HG02884 (cell line): ENCODE measurements around the gene HELZ.
"Not testable (repeated sequence)": the region's sequence is repeated elsewhere in the genome, so short reads cannot be mapped to it uniquely, and the experiment has no call there.

Experiments
- ATAC-seq: cut with Tn5 transposase; IDR thresholded peaks from one replicate; pipeline ENCODE4 v1.9.1; 2021; ENCODE audit warnings: mild to moderate bottlenecking, moderate library complexity; ENCODE audit not compliant: unreplicated experiment

HELZ gene

DNA sequence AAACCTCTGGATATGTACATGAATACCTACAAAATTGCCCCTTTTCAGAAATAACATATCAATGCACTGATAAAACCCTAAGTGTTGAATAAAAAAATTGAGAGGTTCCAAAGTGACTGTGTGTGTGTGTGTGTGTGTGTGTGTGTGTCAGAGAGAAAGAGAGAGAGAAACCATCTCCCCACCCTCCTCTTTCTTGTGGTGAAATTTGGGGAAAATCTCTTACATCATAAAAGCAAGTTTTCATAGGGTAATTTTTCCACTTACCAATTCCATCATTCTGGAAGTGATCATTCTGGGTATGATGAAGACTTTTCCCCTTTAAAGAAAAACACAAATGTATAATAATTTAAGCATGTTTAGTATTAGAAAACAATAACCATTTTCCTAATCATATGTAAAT, 121.3 kb downstream of the HELZ start:
- ATAC-seq = no peak

DNA sequence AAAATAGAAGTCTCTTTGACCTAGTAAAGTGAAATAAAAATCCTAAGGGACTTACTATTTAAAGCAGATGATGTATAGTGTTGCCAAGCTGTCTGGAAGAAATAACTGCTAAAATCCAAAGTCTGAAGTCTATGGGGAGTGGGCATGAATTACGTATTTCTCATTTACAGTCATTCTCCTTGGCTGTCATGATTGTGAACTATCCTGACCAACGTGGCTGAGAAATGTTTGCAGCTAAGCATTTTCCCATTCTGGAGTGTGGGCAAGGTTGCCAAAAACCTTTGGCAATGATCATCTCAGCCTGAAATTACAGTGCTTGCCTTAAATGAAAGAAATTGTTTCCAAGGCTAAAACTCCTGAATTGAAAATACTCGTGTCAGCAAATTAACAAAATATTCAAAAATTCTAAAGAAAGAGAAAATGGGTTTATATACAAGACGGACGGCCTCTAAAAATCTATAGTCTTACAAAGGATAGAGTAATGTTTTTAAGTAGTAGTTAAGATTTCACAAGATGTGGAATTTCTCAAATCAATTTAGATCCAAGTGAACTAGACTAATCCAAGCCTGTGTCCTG, 123.6 kb downstream of the HELZ start:
- no peak for ATAC-seq

DNA sequence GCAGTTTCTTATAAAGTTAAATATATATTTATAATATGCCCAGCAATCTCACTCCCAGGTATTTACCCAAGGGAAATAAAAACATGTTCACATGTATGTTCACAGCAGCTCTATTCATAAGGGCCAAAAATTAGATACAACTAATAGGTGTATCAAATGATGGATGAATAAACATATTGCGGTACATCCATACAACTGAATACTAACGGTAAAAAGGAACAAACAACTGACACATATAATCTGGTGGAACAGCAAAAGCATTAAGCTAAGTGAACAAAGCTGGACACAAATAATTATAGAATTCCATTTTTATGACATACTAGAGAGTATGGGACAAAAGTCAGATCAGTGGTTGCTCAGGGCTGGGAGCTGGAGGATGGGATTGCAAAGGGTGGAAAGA, 125.9 kb downstream of the HELZ start:
- no peak for ATAC-seq

DNA sequence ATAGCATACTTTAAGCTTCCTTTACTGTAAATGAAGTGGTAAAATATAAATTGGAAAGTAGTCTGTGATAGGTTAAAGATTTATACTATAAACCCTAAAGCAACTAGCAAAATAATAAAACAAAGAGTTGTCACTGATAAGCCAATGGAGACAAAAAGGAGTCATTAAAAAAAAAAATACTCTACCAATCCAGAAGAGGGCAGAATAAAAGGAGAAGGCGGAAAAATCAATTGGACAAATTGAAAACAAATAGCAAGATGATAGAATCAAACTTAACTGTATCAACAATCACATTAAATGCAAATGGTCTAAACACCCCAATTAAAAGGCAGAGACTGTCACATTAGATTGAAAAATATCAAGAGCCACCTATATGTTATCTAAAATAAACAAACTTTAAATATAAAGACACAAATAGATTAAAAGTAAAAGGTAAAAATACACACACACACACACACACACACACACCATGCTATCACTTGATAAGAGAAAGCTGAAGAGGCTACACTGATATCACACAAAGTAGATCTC, 128.9 kb downstream of the HELZ start:
- no peak for ATAC-seq

DNA sequence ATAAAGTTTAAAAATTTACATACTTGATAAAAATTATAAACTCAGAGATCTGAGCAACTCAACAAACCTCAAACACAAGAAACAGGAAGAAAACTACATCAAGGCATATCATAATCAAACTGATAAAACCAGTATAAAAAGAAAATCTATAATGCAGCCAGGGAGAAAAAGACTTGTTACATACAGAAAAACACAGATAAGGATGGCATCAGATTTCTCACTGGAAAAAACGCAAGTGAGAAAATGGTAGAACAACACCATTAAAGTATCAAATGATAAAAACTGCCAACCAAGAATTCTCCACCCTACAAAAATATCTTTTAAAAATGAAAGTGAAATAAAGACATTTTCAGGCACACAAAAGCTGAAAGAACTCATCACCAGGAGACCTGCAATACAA, 129.6 kb downstream of the HELZ start:
- ATAC-seq = no peak

DNA sequence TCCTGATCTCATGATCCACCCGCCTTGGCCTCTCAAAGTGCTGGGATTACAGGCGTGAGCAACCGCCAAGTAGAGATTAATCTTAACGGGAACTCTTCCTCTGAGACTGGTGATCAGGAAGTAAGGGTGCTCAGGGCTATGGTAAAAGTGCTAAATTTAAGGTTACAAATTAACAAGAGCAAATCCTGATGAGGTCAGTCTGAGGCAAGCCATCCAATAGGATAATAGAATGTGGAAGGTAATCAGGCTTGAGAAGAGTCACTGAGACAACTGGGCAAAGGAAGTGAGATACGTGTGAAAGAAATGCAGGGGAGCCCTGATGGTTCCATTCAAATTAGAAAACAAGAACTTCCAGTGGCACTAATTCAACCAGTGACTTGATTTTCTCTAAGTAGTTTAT, 131.5 kb downstream of the HELZ start:
- ATAC-seq = no peak

DNA sequence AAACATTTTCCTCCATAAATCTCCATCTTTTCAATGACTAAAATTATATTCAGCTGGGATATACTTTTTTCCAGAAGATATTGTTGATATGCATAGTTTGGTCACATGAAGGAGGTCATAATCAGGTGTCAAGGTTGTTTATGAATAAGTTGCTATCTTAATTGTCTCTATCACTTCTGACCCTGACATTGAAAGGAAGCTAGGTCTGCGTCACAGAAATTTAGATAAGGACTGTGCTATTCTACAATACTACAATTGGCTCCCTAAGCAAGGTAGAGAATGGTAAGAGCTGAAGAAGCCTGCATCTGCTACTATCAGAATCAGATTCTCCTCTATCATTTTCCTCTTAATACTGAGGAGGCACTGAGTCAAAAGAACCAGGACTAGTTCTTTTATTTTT, 133.2 kb downstream of the HELZ start:
- ATAC-seq = no peak

DNA sequence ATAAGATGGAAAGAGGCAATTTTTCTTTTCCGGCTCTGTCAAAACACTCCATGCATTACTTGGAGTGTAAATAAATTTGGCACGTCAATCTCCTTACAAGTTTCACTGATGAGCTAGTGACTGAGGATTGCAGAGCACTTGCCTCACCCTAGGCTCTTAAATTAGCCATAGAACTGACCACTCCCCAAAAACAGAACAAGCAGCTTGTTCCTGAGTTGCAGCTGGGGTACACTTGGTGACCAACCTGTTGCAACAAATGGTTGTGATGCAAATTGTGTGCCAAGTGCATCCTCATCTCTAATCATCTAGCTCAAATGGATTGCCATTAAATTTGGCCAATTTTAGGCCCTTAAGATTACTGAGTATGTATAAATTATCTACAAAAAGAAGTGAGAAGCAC, 133.7 kb downstream of the HELZ start:
- no peak for ATAC-seq

DNA sequence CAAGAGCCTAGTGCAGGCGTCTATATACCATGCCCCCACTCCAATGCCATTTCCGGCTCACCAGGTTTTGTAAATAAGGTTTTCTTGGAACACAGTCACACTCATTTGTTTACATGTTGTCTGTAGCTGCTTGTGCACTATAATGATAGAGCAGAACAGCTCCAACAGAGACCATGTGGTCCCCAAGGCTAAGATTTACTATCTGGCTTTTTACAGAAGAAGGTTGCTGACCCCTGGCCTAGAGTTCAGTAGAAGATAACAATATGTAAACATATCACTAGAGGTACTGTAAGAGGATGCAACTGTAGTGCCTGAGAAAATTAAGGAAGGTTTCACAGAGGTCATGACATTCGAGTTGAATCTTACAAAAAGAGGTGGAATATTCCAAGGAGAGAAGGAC, 134.4 kb downstream of the HELZ start:
- no peak for ATAC-seq

DNA sequence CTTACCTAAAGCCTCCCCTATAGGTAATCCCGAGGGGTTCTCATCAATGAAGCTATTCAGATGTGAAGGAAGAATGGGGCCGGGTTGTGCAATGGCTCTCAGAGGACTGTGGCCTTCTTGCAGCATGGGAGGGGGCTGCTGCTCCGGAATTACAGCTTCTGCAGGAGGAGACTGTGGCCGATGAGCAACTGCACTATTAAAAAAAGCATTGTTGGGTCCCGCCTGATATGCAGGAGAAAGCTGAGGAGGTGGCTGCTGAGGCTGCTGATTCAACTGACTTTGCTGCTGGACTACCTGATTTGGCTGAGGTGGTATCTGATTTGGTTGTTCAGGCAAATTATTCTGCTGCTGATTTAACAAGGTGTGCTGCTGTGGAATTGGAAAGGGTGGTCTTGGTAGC, 135.9 kb downstream of the HELZ start:
- no peak for ATAC-seq

DNA sequence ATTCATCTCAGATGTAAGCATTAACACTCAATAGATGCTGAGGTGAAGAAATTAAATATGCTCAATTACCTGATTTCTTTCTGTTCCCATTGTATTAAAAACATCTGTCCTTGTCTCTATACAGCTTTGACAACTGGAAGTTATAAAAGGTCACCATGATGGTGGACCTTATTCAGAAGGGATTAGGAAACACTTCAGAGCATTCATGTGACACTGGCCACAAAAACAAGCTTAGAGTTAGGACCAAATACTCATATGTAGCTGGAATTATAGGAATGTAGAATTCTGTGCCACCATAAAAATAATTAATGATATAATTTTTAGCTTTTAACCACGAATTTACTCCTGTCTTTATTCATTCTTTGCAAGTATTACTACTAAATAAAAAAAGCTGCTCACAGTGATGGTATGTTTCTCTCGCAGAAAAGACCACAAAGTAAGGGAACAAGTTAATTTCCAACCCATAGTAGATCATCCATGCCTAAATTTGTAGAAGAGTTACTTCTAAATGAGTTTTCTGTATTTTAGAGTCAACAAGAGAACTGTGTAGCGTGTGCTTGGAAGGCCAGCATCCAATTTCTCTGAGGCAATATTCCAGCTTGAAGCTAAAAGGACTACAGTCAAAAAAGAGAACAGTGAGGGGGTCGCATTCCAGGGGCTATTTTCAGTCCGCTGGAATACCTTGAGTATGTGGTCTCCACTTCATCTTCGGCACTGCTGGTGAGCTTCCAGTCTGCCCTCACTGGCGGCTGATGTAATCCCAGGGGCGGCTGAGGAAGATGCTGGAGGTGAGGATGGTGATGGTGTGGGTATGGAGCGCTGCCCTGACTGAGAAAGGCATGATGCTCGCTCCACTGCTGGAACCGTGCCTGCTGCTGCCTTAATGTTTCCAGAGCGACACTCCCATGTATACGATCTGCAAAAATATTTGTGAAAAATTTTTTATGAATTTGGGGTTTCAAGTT, 136.9 kb downstream of the HELZ start:
- no peak for ATAC-seq

DNA sequence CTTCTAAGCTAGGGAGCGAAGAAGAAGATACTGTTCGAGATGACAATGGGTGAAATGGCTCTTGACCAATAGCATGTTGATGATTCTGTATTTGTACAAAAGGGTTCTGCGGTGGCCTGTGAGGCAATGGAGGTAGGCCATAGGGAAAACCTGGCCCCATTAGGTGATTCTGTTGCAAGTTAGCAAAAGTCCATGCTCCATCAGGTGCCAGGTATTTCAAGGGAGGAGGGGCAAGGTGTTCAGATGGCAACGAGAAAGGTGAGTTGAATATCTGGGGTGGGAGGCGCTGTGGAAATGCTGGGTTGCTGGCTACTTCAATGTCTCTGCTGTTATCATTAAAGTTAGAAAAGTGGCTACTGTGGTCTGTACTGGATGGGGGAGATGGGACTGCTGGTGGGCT, 137.8 kb downstream of the HELZ start:
- ATAC-seq = no peak

DNA sequence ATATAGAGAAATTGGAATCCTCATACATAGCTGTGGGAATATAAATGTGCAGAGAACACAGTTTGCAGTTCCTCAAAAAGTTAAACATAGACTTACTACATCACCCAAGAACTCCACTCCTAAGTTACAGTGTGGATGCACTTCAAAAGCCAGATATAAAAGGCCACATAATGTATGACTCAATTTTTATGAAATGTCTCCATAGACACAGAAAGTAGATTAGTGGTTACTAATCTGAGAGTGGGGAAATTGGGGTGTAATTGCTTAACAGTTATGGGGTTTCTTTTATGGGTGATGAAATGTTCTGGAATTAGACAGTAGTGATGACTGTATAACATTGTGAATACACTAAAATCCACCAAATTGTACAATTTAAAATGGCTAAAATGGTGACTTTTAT, 139.8 kb downstream of the HELZ start:
- no peak for ATAC-seq

DNA sequence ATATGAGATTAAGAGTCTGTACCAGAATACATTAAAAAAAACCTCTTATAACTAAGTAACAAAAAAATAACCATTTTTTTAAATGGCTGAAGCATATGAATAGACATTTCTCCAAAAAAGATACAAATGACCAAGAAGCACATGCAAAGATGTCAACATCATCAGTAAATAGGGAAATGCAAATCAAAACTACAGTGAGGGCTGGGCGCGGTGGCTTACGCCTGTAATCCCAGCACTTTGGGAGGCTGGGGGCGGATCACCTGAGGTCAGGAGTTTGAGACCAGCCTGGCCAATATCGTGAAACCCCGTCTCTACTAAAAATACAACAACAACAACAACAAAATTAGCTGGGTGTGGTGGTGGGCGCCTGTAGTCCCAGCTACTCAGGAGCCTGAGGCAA, 140.4 kb downstream of the HELZ start:
- ATAC-seq = not testable (repeated sequence)

DNA sequence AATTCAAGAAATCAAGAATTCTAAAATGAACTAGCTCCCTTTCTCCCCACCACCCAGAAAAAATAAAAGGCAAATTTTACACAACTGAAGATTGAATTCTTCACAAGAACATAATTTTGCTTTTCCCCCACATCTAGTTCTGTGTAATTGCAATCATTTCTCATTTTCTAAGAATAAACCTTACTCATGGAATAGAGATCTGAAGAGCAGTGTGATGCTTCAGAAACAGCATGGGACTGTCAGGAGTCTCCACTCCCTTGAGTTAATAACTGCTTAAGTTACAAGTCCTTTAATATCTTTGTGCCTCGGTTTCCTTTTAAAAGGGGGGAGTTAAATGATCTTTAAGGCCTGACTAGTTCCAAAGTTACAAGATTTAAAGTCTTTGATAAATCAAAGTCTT, 147.0 kb downstream of the HELZ start:
- no peak for ATAC-seq

DNA sequence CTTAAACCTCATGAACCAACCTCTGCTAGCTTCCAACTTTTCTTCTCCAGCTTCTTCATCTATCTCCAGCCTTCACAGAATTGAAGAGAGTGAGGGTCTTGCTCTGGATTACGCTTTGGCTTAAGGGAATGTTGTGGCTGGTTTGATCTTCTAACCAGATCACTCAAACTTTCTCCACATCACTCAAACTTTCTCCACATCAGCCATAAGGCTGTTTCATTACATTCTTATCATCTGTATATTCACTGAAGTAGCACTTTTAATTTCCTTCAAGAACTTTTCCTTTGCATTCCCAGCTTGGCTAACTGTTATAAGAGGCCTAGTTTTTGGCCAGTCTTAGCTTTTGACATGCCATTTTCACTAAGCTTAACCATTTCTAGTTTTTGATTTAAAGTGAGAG, 148.4 kb downstream of the HELZ start:
- ATAC-seq = no peak

DNA sequence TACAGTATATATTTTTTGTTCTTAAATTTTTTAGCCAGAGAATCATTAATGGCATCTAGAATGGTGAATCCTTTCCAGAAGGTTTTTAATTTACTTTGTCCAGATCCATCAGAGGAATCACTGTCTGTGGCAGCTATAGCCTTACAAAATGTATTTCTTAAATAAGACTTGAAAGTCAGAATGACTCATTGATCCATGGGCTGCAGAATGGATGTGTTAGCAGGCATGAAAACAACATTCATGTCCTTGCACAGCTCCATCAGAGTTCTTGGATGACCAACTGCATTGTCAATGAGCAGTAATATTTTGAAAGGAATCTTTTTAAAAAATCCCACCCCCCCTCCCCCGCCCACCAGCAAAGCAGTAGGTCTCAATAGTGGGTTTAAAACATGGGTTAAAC, 149.2 kb downstream of the HELZ start:
- no peak for ATAC-seq

DNA sequence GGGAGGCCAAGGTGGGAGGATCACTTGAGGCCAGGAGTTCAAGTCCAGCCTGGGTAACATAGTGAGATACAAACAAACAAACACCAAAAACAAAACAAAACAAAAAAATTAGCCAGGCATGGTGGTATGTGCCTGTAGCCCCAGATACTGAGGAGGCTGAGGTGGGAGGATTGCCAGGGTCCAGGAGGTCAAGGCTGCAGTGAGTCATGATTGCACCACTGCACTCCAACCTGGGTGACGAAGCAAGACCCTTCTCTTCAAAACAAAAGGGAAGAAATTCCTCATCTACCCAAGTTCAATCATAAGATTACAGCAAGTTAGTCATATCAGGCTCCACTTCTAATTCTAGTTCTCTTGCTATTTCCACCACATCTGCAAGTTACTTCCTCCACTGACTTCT, 149.7 kb downstream of the HELZ start:
- ATAC-seq = not testable (repeated sequence)

DNA sequence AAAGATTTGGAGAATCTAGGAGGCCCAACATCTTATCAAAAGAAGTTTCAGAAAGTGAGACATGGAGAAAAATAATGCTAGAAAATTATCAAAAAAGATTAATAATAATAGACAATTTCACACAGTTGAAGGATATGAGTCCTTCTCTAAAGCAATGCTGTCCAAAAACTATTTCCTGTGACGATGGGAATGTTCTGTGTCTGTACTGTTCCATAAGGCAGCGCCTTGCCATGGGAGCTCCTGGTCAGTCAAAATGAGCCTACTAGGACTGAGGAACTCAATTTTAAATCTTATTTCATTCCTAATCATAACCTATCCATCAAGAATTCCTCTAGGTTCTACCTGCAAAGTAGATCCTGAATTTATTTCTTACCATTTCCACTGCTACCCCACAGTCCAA, 151.6 kb downstream of the HELZ start:
- no peak for ATAC-seq

DNA sequence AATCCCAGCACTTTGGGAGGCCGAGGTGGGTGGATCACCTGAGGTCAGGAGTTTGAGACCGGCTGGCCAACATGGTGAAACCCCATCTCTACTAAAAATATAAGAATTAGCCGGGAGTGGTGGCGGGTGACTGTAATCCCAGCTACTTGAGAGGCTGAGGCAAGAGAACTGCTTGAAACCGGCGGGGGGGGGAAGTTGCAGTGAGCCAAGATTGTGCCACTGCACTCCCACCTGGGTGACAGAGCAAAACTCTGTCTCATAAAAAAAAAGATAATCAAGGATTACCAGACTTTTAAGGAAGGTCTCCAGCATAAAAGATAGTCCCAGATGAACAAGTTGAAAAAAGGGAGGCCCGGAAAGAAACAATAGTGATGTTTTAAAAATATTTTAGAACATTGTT, 152.3 kb downstream of the HELZ start:
- not testable (repeated sequence) for ATAC-seq

DNA sequence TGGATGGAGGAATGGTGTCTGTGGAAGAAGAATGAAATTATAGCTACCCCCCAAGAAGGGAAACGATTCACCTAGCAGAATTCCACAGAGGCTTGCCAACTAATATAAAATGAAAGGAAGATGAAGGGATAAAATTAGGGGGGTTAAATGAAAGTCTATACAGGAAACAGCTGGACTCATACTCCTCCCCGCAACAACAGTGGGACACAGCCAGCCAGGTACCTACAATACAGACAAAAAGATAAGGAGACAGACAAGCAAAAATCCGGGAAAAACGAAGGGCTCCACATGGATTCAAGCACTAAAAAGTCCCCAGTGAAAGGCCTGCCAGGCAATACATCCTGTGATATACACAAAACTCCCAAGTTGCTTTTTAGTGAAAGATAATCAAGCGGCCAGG, 152.7 kb downstream of the HELZ start:
- no peak for ATAC-seq

DNA sequence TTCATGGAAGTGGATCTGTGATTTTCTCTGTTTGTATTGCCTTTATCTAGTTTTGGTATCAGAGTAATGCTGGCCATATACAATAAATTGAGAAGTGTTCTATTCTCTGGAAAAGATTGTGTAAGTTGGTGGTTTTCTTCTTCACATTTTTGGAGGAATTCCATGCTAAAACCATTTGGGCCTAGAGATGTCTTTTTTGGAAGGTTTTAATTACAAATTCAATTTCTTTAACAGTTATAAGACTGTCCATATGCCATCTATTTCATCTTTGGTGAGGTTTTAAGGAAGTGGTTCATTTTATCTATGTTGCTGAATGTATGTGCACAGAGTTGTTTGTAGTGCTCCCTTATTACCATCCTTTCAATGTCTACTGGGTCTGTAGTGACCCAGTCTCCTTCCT, 154.7 kb downstream of the HELZ start:
- ATAC-seq = no peak
